T-helper 22 cell (primary cell): Measurements from ENCODE around the gene NFATC1.

Source experiments
- DNase-seq: peaks from one replicate; pipeline ENCODE4 v3.0.0-alpha.2; 2020; ENCODE audit warnings: low read depth

NFATC1 gene

GRCh38 chr18:79441420-79441819 is 45.7 kb downstream of the NFATC1 start:
- DNase-seq, result no peak

GRCh38 chr18:79442508-79443221 is 46.9 kb downstream of the NFATC1 start:
- DNase-seq, result no peak

GRCh38 chr18:79445221-79445620 is 49.5 kb downstream of the NFATC1 start:
- DNase-seq, result no peak

- no peak for DNase-seq
Measured at GRCh38 chr18:79445696-79446561, 50.2 kb downstream of the NFATC1 start.

- no peak for DNase-seq
Measured at GRCh38 chr18:79446931-79447330, 51.2 kb downstream of the NFATC1 start.

GRCh38 chr18:79447703-79448367 is 52.1 kb downstream of the NFATC1 start:
- no peak for DNase-seq

- DNase-seq, result no peak
Measured at GRCh38 chr18:79448621-79449020, 52.9 kb downstream of the NFATC1 start.

GRCh38 chr18:79449551-79450288 is 54.0 kb downstream of the NFATC1 start:
- no peak for DNase-seq

GRCh38 chr18:79450289-79451080 is 54.8 kb downstream of the NFATC1 start:
- no peak for DNase-seq

- DNase-seq, result no peak
Measured at GRCh38 chr18:79451237-79452125, 55.8 kb downstream of the NFATC1 start.

GRCh38 chr18:79452190-79452990 is 56.7 kb downstream of the NFATC1 start:
- no peak for DNase-seq

- DNase-seq, result no peak
Measured at GRCh38 chr18:79452991-79453645, 57.4 kb downstream of the NFATC1 start.

GRCh38 chr18:79453816-79454735 is 58.3 kb downstream of the NFATC1 start:
- DNase-seq, result no peak

- no peak for DNase-seq
Measured at GRCh38 chr18:79455261-79455660, 59.5 kb downstream of the NFATC1 start.

GRCh38 chr18:79456105-79456980 is 60.6 kb downstream of the NFATC1 start:
- no peak for DNase-seq

GRCh38 chr18:79457239-79457638 is 61.5 kb downstream of the NFATC1 start:
- no peak for DNase-seq

GRCh38 chr18:79457652-79458051 is 61.9 kb downstream of the NFATC1 start:
- no peak for DNase-seq
